Muscle of back (tissue), 11 donors: Measurements from ENCODE around the gene ARFIP1. TPM values are rescaled to one million over a fixed set of nuclear protein-coding genes. Genes with fewer than 3 reads are reported as not detected.

Experiments used
- DNase-seq, 3 donors: peaks; one replicate each; pipeline versions ENCODE4 v3.0.0 to v3.0.0-alpha.2; 2013
- polyA plus RNA-seq, 10 donors: library from polyadenylated mRNA; unstranded; fragments of 120-200 nt; gene quantifications; one replicate each; pipeline ENCODE4 v1.2.1, GENCODE V29; 2013; ENCODE audit not compliant: insufficient read length in 10 of 10

Gene ARFIP1
- polyA plus RNA-seq, 10 donors: 17.3 to 27.0 (median 20.9) TPM

GRCh38 chr4:152960082-152960481 lies 180.3 kb downstream of the ARFIP1 start:
- DNase-seq: no peak

GRCh38 chr4:152961014-152961772 lies 181.4 kb downstream of the ARFIP1 start:
- no peak for DNase-seq

- DNase-seq: no peak
Observed at GRCh38 chr4:152961773-152962115, 182.0 kb downstream of the ARFIP1 start.

Other genes with a start within 250 kb of the ARFIP1 start
- gene FBXW7, start 243.9 kb upstream of the ARFIP1 start, polyA plus RNA-seq: 10 to 100 TPM; 19.8 to 38.0 (median 29.3) TPM
- 1 to 10 TPM in 7 of 10 donors, under 1 TPM in 3; 0.35 to 6.2 (median 1.1) TPM for gene TMEM154, start 100.0 kb upstream of the ARFIP1 start, polyA plus RNA-seq
- gene TIGD4, start 224 bp upstream of the ARFIP1 start, polyA plus RNA-seq: 1 to 10 TPM in 9 of 10 donors, under 1 TPM in 1; 0.94 to 5.2 (median 3.3) TPM
- gene FHDC1, start 156.4 kb downstream of the ARFIP1 start, polyA plus RNA-seq: 10 to 100 TPM in 2 of 10 donors, 1 to 10 TPM in 8; 5.9 to 11.5 (median 7.8) TPM